Caco-2 (cell line): ENCODE data around the gene KLHDC7A. TPM values are rescaled to one million over a fixed set of nuclear protein-coding genes. Genes with fewer than 3 reads are reported as not detected.

Experiments used
- BruUV-seq: library from RNA; stranded (reverse); fragments of 400-500 nt; replicated peaks from 2 replicates; lab custom pipeline; 2021; lab: Mats Ljungman, UMichigan
- CTCF ChIA-PET: fragments of 300-600 bp; sonication (Branson Sonifier 250); formaldehyde crosslinking; loops from one replicate; lab custom pipeline; 2022; ENCODE audit warnings: antibody characterized with exemption; lab: Charles Lee
- POLR2A ChIA-PET: fragments of 300-600 bp; sonication (Branson Sonifier 250); formaldehyde crosslinking; loops from one replicate; lab custom pipeline; 2022; ENCODE audit warnings: antibody characterized with exemption; lab: Charles Lee
- DNase-seq, 2 experiments: peaks; one replicate each; pipeline versions ENCODE4 v3.0.0 to v3.0.0-alpha.2; 2020 to 2022
- H3K27me3 ChIP-seq: replicated peaks from 2 replicates; pipeline ENCODE4 v1.6.0; 2011; ENCODE audit warnings: low read length; ENCODE audit not compliant: control insufficient read depth, insufficient read depth
- H3K36me3 ChIP-seq: 2 replicates; pipeline ENCODE4 v1.5.1; 2011; ENCODE audit warnings: low read length; ENCODE audit not compliant: control insufficient read depth, insufficient read depth
- H3K4me1 ChIP-seq: fragments of 250-450 bp; sonication (Bioruptor Pico); 2 replicates; pipeline ENCODE4 v1.5.1; 2020; ENCODE audit warnings: mild to moderate bottlenecking
- H3K4me3 ChIP-seq: 2 replicates; pipeline ENCODE4 v1.5.1; 2011; ENCODE audit warnings: low read depth, mild to moderate bottlenecking, control low read depth, low read length
- H3K9me3 ChIP-seq: fragments of 250-450 bp; sonication (Bioruptor Pico); 2 replicates; pipeline ENCODE4 v1.5.1; 2020; ENCODE audit warnings: mild to moderate bottlenecking, moderate library complexity
- H3K27ac Mint-ChIP-seq: one replicate; pipeline ENCODE4 v1.8.0; 2022; ENCODE audit warnings: mixed read lengths; ENCODE audit not compliant: unreplicated experiment
- H3K27me3 Mint-ChIP-seq: one replicate; pipeline ENCODE4 v1.8.0; 2022; ENCODE audit warnings: mixed read lengths; ENCODE audit not compliant: insufficient read depth, unreplicated experiment
- H3K36me3 Mint-ChIP-seq: one replicate; pipeline ENCODE4 v1.8.0; 2022; ENCODE audit warnings: mild to moderate bottlenecking, mixed read lengths; ENCODE audit not compliant: insufficient read depth, unreplicated experiment
- H3K4me1 Mint-ChIP-seq: one replicate; pipeline ENCODE4 v1.8.0; 2022; ENCODE audit warnings: low read depth, mixed read lengths; ENCODE audit not compliant: unreplicated experiment
- H3K4me3 Mint-ChIP-seq: one replicate; pipeline ENCODE4 v1.8.0; 2022; ENCODE audit warnings: mild to moderate bottlenecking, moderate library complexity, mixed read lengths; ENCODE audit not compliant: unreplicated experiment
- H3K9me3 Mint-ChIP-seq: one replicate; pipeline ENCODE4 v1.8.0; 2022; ENCODE audit warnings: mixed read lengths; ENCODE audit not compliant: unreplicated experiment
- CTCF ChIP-seq, 2 experiments: fragments of 200-600 bp in 1 of 2; IDR thresholded peaks; 1 replicate in 1 of 2; 2 replicates in 1 of 2; pipeline versions ENCODE4 v1.5.1 to v1.8.0; 2011 to 2022; ENCODE audit warnings: antibody characterized with exemption in 1 of 2, control low read depth in 1 of 2, inconsistent platforms in 1 of 2, low read depth in 1 of 2, low read length in 1 of 2, mild to moderate bottlenecking in 1 of 2, moderate library complexity in 1 of 2; ENCODE audit not compliant: insufficient read depth in 1 of 2, severe bottlenecking in 1 of 2, unreplicated experiment in 1 of 2
- intact Hi-C: fragments of 100-400 bp; cut with micrococcal nuclease; formaldehyde crosslinking; loops from one replicate; pipeline ENCODE4 v1.10.0; 2022; ENCODE audit not compliant: unreplicated experiment
- total RNA-seq: library from RNA; stranded (reverse); gene quantifications from 2 replicates; pipeline ENCODE4 v1.2.3, GENCODE V29; 2022

Gene KLHDC7A
- total RNA-seq, 1 experiment from 2014 or later: 6.1 TPM

GRCh38 chr1:18466676-18467075 is 14.1 kb upstream of the KLHDC7A start:
- ChIA-PET POLR2A (no interaction called here), CTCF (interaction anchor here (0.6 kb wide), 1 partner anchor 131 kb away, joined by 3 read pairs; no protein-coding TSS in a partner anchor)
- intact Hi-C loops: no loop called here
- no peak overlapping the region for H3K4me3 ChIP-seq
- H3K27me3 Mint-ChIP-seq: peaks cover 3% of the 10 kb centered on the region
- peaks cover 4% of the 10 kb centered on the region; the same call in 1 of the 2 replicates for H3K4me1 ChIP-seq
- H3K4me3 Mint-ChIP-seq: no peak overlapping the region
- no peaks in the 10 kb centered on the region for H3K36me3 Mint-ChIP-seq
- no peaks in the 10 kb centered on the region for H3K27me3 ChIP-seq
- no peaks in the 10 kb centered on the region for H3K9me3 ChIP-seq
- no TSS peak for BruUV-seq
- no peak overlapping the region for H3K27ac Mint-ChIP-seq
- H3K36me3 ChIP-seq: no peaks in the 10 kb centered on the region
- TF ChIP-seq CTCF (IDR thresholded peaks at IDR 0.05; ENCODE audit: insufficient read depth in 1 of 2, low read depth in 1 of 2, low read length in 1 of 2, severe bottlenecking in 1 of 2, unreplicated experiment in 1 of 2): no peak
- H3K4me1 Mint-ChIP-seq: no peaks in the 10 kb centered on the region
- H3K9me3 Mint-ChIP-seq: no peaks in the 10 kb centered on the region
- DNase-seq: no peak

GRCh38 chr1:18468570-18468969 is 12.2 kb upstream of the KLHDC7A start:
- intact Hi-C loops: no loop called here
- BruUV-seq: no TSS peak
- DNase-seq: no peak
- POLR2A ChIA-PET: no interaction called here
- Histone ChIP-seq H3K27me3 (no peaks in the 10 kb centered on the region), H3K4me3 (no peak overlapping the region), H3K36me3 (no peaks in the 10 kb centered on the region), H3K9me3 (no peaks in the 10 kb centered on the region), H3K4me1 (peaks cover 4% of the 10 kb centered on the region; the same call in 1 of the 2 replicates)
- Mint-ChIP-seq H3K36me3 (no peaks in the 10 kb centered on the region), H3K27ac (no peak overlapping the region), H3K4me3 (no peak overlapping the region), H3K9me3 (no peaks in the 10 kb centered on the region), H3K27me3 (peaks cover 3% of the 10 kb centered on the region), H3K4me1 (no peaks in the 10 kb centered on the region)
- CTCF ChIA-PET: no interaction called here
- no peak for TF ChIP-seq CTCF (IDR thresholded peaks at IDR 0.05; ENCODE audit: insufficient read depth in 1 of 2, low read depth in 1 of 2, low read length in 1 of 2, severe bottlenecking in 1 of 2, unreplicated experiment in 1 of 2)

- BruUV-seq: no TSS peak
- H3K9me3 ChIP-seq: no peaks in the 10 kb centered on the region
- intact Hi-C loops: no loop called here
- no peaks in the 10 kb centered on the region for H3K27me3 ChIP-seq
- Mint-ChIP-seq H3K27me3 (peaks cover 3% of the 10 kb centered on the region), H3K36me3 (no peaks in the 10 kb centered on the region), H3K4me3 (no peak overlapping the region), H3K27ac (no peak overlapping the region), H3K9me3 (no peaks in the 10 kb centered on the region), H3K4me1 (no peaks in the 10 kb centered on the region)
- H3K4me3 ChIP-seq: no peak overlapping the region
- ChIA-PET POLR2A (no interaction called here), CTCF (no interaction called here)
- H3K36me3 ChIP-seq: no peaks in the 10 kb centered on the region
- no peak for TF ChIP-seq CTCF (IDR thresholded peaks at IDR 0.05; ENCODE audit: insufficient read depth in 1 of 2, low read depth in 1 of 2, low read length in 1 of 2, severe bottlenecking in 1 of 2, unreplicated experiment in 1 of 2)
- H3K4me1 ChIP-seq: peaks cover 2% of the 10 kb centered on the region; the same call in 1 of the 2 replicates
- no peak for DNase-seq
Measured at GRCh38 chr1:18469514-18469913, 11.2 kb upstream of the KLHDC7A start.
